Measurements from ENCODE around the gene RNU1-4.
"Not testable (repeated sequence)": the region's sequence is repeated elsewhere in the genome, so short reads cannot be mapped to it uniquely, and the experiment has no call there.

DNA sequence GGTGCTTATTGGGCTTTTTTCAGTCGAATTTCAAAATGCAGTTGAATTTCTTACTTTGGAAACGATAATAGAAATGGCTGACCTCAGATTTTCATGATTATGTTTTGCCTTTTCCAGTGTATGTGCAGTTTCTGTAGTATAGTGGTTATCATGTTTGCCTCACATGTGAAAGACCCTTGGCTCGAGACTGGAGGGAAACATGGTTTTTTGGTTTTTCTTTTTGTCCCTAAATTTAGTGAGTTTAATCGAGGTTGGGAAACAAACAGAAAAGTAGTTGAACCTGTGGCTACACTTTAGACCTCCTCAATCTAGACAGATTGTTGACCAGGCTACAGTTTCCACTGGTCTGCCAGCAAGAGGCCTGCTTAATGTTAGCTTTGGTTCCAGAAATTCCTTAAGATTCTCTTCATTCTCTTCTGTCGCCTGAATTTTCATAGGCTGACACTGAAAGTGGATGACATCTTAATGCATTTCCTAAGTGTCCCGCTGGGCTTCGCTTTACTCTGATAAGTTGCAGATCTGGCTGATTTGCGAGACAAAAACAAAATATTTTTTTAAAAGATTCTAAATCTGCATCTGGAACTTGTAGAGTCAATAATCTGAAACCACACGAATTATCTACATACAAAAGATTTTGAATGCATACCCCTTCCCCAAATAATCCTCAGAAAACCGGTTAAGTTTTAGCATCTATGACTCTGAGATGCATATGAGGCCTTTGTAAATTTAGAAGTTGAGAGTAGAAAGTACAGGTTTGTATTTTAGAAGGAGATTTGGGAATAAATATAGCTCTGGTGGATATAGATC lies 14.7 kb upstream of the RNU1-4 start:
- TF ChIP-seq CTCF (IDR thresholded peaks at IDR 0.05); TCF12 (IDR thresholded peaks at IDR 0.05); EP300 (IDR thresholded peaks at IDR 0.05; ENCODE audit: borderline replicate concordance in 1 of 2, low read depth in 1 of 2, low read length in 1 of 2); ZBTB33 (IDR thresholded peaks at IDR 0.05; ENCODE audit: borderline replicate concordance, low read depth); RAD21 (IDR thresholded peaks at IDR 0.05; ENCODE audit: low read length); YY1 (IDR thresholded peaks at IDR 0.05; ENCODE audit: low read depth); FOXM1 (IDR thresholded peaks at IDR 0.05; ENCODE audit: low read depth): not testable (repeated sequence)
- TF ChIP-seq, protein P1, sequence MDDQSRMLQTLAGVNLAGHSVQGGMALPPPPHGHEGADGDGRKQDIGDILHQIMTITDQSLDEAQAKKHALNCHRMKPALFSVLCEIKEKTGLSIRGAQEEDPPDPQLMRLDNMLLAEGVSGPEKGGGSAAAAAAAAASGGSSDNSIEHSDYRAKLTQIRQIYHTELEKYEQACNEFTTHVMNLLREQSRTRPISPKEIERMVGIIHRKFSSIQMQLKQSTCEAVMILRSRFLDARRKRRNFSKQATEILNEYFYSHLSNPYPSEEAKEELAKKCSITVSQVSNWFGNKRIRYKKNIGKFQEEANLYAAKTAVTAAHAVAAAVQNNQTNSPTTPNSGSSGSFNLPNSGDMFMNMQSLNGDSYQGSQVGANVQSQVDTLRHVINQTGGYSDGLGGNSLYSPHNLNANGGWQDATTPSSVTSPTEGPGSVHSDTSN (IDR thresholded peaks at IDR 0.05) = not testable (repeated sequence)

All from SK-N-SH (cell line).